HEK293 (cell line): Measurements from ENCODE around the gene IARS2.
A peak's percentile ranks its signal among the peaks of the same experiment; 100 is the strongest.

Experiments used
- KLF10 ChIP-seq: fragments of 450-650 bp; IDR thresholded peaks from 2 replicates; pipeline ENCODE4 v1.5.1; 2018; ENCODE audit warnings: missing biosample characterization, mild to moderate bottlenecking, missing genetic modification characterization
- REPIN1 ChIP-seq: fragments of 450-650 bp; formaldehyde crosslinking; IDR thresholded peaks from 2 replicates; pipeline ENCODE4 v1.5.1; 2017; ENCODE audit warnings: missing biosample characterization, missing genetic modification characterization, low read depth
- SALL2 ChIP-seq: fragments of 450-650 bp; formaldehyde crosslinking; IDR thresholded peaks from 2 replicates; pipeline ENCODE4 v1.5.0; 2017; ENCODE audit warnings: missing biosample characterization, mild to moderate bottlenecking, missing genetic modification characterization, borderline replicate concordance
- SCRT2 ChIP-seq: fragments of 450-650 bp; formaldehyde crosslinking; IDR thresholded peaks from 2 replicates; pipeline ENCODE4 v1.5.1; 2016; ENCODE audit warnings: missing biosample characterization, missing genetic modification characterization
- WT1 ChIP-seq: fragments of 450-650 bp; formaldehyde crosslinking; IDR thresholded peaks from 2 replicates; pipeline ENCODE4 v1.5.1; 2016; ENCODE audit warnings: missing biosample characterization, missing genetic modification characterization
- ZBTB8A ChIP-seq: fragments of 450-650 bp; formaldehyde crosslinking; IDR thresholded peaks from 2 replicates; pipeline ENCODE4 v1.5.1; 2016; ENCODE audit warnings: missing biosample characterization, missing genetic modification characterization
- ZNF133 ChIP-seq: fragments of 450-650 bp; formaldehyde crosslinking; IDR thresholded peaks from 2 replicates; pipeline ENCODE4 v1.5.1; 2016; ENCODE audit warnings: missing biosample characterization, missing genetic modification characterization
- ZNF155 ChIP-seq: fragments of 450-650 bp; formaldehyde crosslinking; IDR thresholded peaks from 2 replicates; pipeline ENCODE4 v1.5.1; 2016; ENCODE audit warnings: missing biosample characterization, missing genetic modification characterization
- ZNF184 ChIP-seq: fragments of 450-650 bp; IDR thresholded peaks from 2 replicates; pipeline ENCODE4 v1.5.1; 2018; ENCODE audit warnings: missing biosample characterization, mild to moderate bottlenecking, missing genetic modification characterization
- ZNF2 ChIP-seq: fragments of 450-650 bp; formaldehyde crosslinking; IDR thresholded peaks from 2 replicates; pipeline ENCODE4 v1.5.1; 2016; ENCODE audit warnings: missing biosample characterization, missing genetic modification characterization
- ZNF221 ChIP-seq: fragments of 450-650 bp; formaldehyde crosslinking; IDR thresholded peaks from 2 replicates; pipeline ENCODE4 v1.5.1; 2017; ENCODE audit warnings: missing biosample characterization, missing genetic modification characterization, borderline replicate concordance
- ZNF24 ChIP-seq: fragments of 450-650 bp; formaldehyde crosslinking; IDR thresholded peaks from 2 replicates; pipeline ENCODE4 v1.5.1; 2016; ENCODE audit warnings: missing biosample characterization, missing genetic modification characterization
- ZNF266 ChIP-seq: fragments of 450-650 bp; formaldehyde crosslinking; IDR thresholded peaks from 2 replicates; pipeline ENCODE4 v1.5.1; 2016; ENCODE audit warnings: missing biosample characterization, missing genetic modification characterization, low read depth
- ZNF280C ChIP-seq: fragments of 450-650 bp; formaldehyde crosslinking; IDR thresholded peaks from 2 replicates; pipeline ENCODE4 v1.5.1; 2016; ENCODE audit warnings: missing biosample characterization, missing genetic modification characterization
- ZNF311 ChIP-seq: fragments of 450-650 bp; formaldehyde crosslinking; IDR thresholded peaks from 2 replicates; pipeline ENCODE4 v1.5.1; 2017; ENCODE audit warnings: missing biosample characterization, missing genetic modification characterization, borderline replicate concordance
- ZNF335 ChIP-seq: fragments of 450-650 bp; formaldehyde crosslinking; conservative IDR thresholded peaks from 2 replicates; pipeline ENCODE4 v1.5.1; 2016; ENCODE audit warnings: missing biosample characterization, missing genetic modification characterization
- ZNF398 ChIP-seq: fragments of 450-650 bp; formaldehyde crosslinking; IDR thresholded peaks from 2 replicates; pipeline ENCODE4 v1.5.1; 2017; ENCODE audit warnings: missing biosample characterization, missing genetic modification characterization
- ZNF48 ChIP-seq: fragments of 450-650 bp; formaldehyde crosslinking; IDR thresholded peaks from 2 replicates; pipeline ENCODE4 v1.5.1; 2016; ENCODE audit warnings: missing biosample characterization, missing genetic modification characterization
- ZNF488 ChIP-seq: fragments of 450-650 bp; formaldehyde crosslinking; IDR thresholded peaks from 2 replicates; pipeline ENCODE4 v1.5.1; 2016; ENCODE audit warnings: missing biosample characterization, missing genetic modification characterization
- ZNF610 ChIP-seq: fragments of 450-650 bp; formaldehyde crosslinking; IDR thresholded peaks from 2 replicates; pipeline ENCODE4 v1.5.1; 2016; ENCODE audit warnings: missing biosample characterization, missing genetic modification characterization, borderline replicate concordance
- ZNF660 ChIP-seq: fragments of 450-650 bp; IDR thresholded peaks from 2 replicates; pipeline ENCODE4 v1.5.1; 2018; ENCODE audit warnings: missing biosample characterization, mild to moderate bottlenecking, missing genetic modification characterization
- ZNF670 ChIP-seq: fragments of 450-650 bp; formaldehyde crosslinking; IDR thresholded peaks from 2 replicates; pipeline ENCODE4 v1.5.1; 2016; ENCODE audit warnings: missing biosample characterization, missing genetic modification characterization, low read depth
- ZNF692 ChIP-seq: fragments of 450-650 bp; formaldehyde crosslinking; IDR thresholded peaks from 2 replicates; pipeline ENCODE4 v1.5.1; 2016; ENCODE audit warnings: missing biosample characterization, missing genetic modification characterization
- ZNF747 ChIP-seq: fragments of 450-650 bp; formaldehyde crosslinking; IDR thresholded peaks from 2 replicates; pipeline ENCODE4 v1.5.1; 2016; ENCODE audit warnings: missing biosample characterization, missing genetic modification characterization

IARS2 gene

GRCh38 chr1:220119043-220119512 lies 25.1 kb downstream of the IARS2 start (continued):
- TF ChIP-seq ZNF280C (tag by site-specific recombination) = no peak
- peak; percentile 99 for TF ChIP-seq ZNF24 (tag by site-specific recombination)
- peak; percentile 66 for TF ChIP-seq ZBTB8A
- TF ChIP-seq ZNF660 (tag by site-specific recombination) = peak; percentile 84; the same call in 1 of the 2 replicates
- TF ChIP-seq ZNF692 = peak; percentile 91
- TF ChIP-seq ZNF488 (tag by site-specific recombination) = no peak; the same call in 1 of the 2 replicates
- TF ChIP-seq REPIN1 (tag by site-specific recombination) = peak; percentile 65; the same call in 1 of the 2 replicates
- TF ChIP-seq ZNF133 = no peak
- TF ChIP-seq ZNF184 (tag by site-specific recombination) = no peak
- TF ChIP-seq WT1 (tag by site-specific recombination) = peak; percentile 83
- no peak for TF ChIP-seq ZNF48 (tag by site-specific recombination)
- no peak for TF ChIP-seq SCRT2 (tag by site-specific recombination)
- no peak for TF ChIP-seq ZNF747 (tag by site-specific recombination)
- no peak for TF ChIP-seq SALL2
- no peak for TF ChIP-seq ZNF221 (tag by site-specific recombination)
- TF ChIP-seq ZNF266 (tag by site-specific recombination) = no peak
- TF ChIP-seq ZNF335 (tag by site-specific recombination) = peak; percentile 34; the same call in 1 of the 2 replicates
- no peak; the same call in none of the 2 replicates for TF ChIP-seq ZNF398
- no peak for TF ChIP-seq ZNF311
- TF ChIP-seq ZNF610 (tag by site-specific recombination) = peak; percentile 78
- peak; percentile 93 for TF ChIP-seq ZNF2
- TF ChIP-seq KLF10 = peak; percentile 81
- no peak for TF ChIP-seq ZNF155 (tag by site-specific recombination)
- no peak for TF ChIP-seq ZNF670 (tag by site-specific recombination)
